Pancreas (tissue), 10 donors: ENCODE data around the gene MRPL41. TPM values are rescaled to one million over a fixed set of nuclear protein-coding genes. Genes with fewer than 3 reads are reported as not detected.

ENCODE experiments used
- ATAC-seq, 4 donors: fragments of 200-7000 bp; cut with Tn5 transposase; one replicate each; pipeline versions ENCODE4 v1.8.0 to v1.9.1; 2020; ENCODE audit warnings: mild to moderate bottlenecking in 4 of 4, moderate library complexity in 4 of 4
- DNase-seq, 6 donors: peaks; one replicate each; pipeline ENCODE4 v3.0.0-alpha.2; 2020
- FAIRE-seq: peaks from 2 replicates; lab custom pipeline; 2012; peaks lifted over from hg19 to GRCh38; lab: Jason Lieb, UNC
- H3K27ac ChIP-seq, 4 donors: fragments of 200-600 bp; sonication (generic); 1 replicate in 3 of 4; 2 replicates in 1 of 4; pipeline versions ENCODE4 v1.5.0 to v1.8.0; 2020
- H3K27me3 ChIP-seq, 4 donors: fragments of 200-600 bp; one replicate each; pipeline ENCODE4 v1.8.0; 2021
- H3K36me3 ChIP-seq, 3 donors: fragments of 200-600 bp; sonication (generic) in 1 of 3; one replicate each; pipeline versions ENCODE4 v1.5.0 to v1.8.0; 2020 to 2021
- H3K4me1 ChIP-seq, 3 donors: fragments of 200-600 bp; one replicate each; pipeline ENCODE4 v1.8.0; 2021
- H3K4me3 ChIP-seq, 4 donors: fragments of 200-600 bp; sonication (generic) in 2 of 4; one replicate each; pipeline versions ENCODE4 v1.5.0 to v1.8.0; 2020 to 2021
- H3K9me3 ChIP-seq, 4 donors: fragments of 200-600 bp; one replicate each; pipeline ENCODE4 v1.8.0; 2021
- CTCF ChIP-seq, 4 donors: fragments of 200-600 bp; sonication (generic) in 3 of 4; IDR thresholded peaks; one replicate each; pipeline versions ENCODE4 v1.5.0 to v1.8.0; 2021; ENCODE audit warnings: antibody characterized with exemption in 4 of 4
- WGBS, 2 donors: extraction: QIAGEN DNeasy Blood & Tissue Kit; methylation state at CpG; one replicate each; pipeline ENCODE4 v1.1.7; 2013; 5-methylcytosine and 5-hydroxymethylcytosine counted together
- intact Hi-C, 3 donors: fragments of 100-400 bp; cut with DNase I; formaldehyde crosslinking; loops; one replicate each; pipeline versions ENCODE4 v1.11.1 to v1.14.2; 2022
- polyA plus RNA-seq, 2 donors: library from polyadenylated mRNA; stranded (reverse); fragments of 200-250 nt; gene quantifications; one replicate each; pipeline ENCODE4 v1.2.3, GENCODE V29; 2013
- total RNA-seq, 6 donors: library from RNA; stranded (reverse); fragmentation: NEBNext Ultra II Directional in 4 of 6; extraction: Animal tissue kit (Norgen Biotek cat#: 25700) in 4 of 6; gene quantifications; one replicate each; pipeline versions ENCODE4 v1.2.1 to v1.2.4, GENCODE V29; 2021 to 2023
- donor health status: healthy with polysubstance abuse.
- donor health status: DM: no; HTN: no; CAD: no; lungs with moderate emphysema.
- donor health status: DM: no; HTN: no; CAD: no.
- donor health status: control.
- donor health status: control.
- donor health status: Bipolar disorder and iron deficiency.
- donor health status: DM: yes; HTN: yes; CAD: no.
- donor health status: DM: no; HTN: no; CAD: no.
- donor health status: DM: no; HTN: no; CAD: no.
- donor health status: DM: yes; HTN: yes; CAD: no.

MRPL41 gene
- total and polyA plus RNA-seq, 8 donors = 16.6 to 74.1 (median 23.6) TPM

GRCh38 chr9:137598943-137599342, 47.3 kb downstream of the MRPL41 start:
- Histone ChIP-seq H3K9me3 (no peaks in the 10 kb centered on the region), H3K4me1 (no peaks in the 10 kb centered on the region), H3K4me3 (no peak overlapping the region), H3K27ac (no peak overlapping the region), H3K36me3 (no peaks in the 10 kb centered on the region), H3K27me3 (no peaks in the 10 kb centered on the region)
- WGBS, 2 donors = 78 to 82% methylated on average over 8 of the region's 8 CpGs
- DNase-seq (no peak), FAIRE-seq (no peak), ATAC-seq (no peak)
- intact Hi-C loops = no loop called here
- TF ChIP-seq CTCF (IDR thresholded peaks at IDR 0.05) = no peak

Other genes starting within 250 kb of the MRPL41 start
- gene NRARP, start 249.6 kb upstream of the MRPL41 start, total RNA-seq = 10 to 100 TPM in 4 of 6 donors, 1 to 10 TPM in 2; 7.5 to 23.4 (median 13.6) TPM
- 1 to 10 TPM; 1.3 to 2.7 TPM for gene NRARP, start 249.6 kb upstream of the MRPL41 start, polyA plus RNA-seq
- gene EXD3, start 128.7 kb upstream of the MRPL41 start, total RNA-seq = 10 to 100 TPM in 3 of 6 donors, 1 to 10 TPM in 3; 8.1 to 16.5 (median 10.4) TPM
- 10 to 100 TPM; 43.1 to 57.3 TPM for gene EXD3, start 128.7 kb upstream of the MRPL41 start, polyA plus RNA-seq
- gene NOXA1, start 128.5 kb upstream of the MRPL41 start, total RNA-seq = 10 to 100 TPM in 3 of 6 donors, 1 to 10 TPM in 3; 6.6 to 15.0 (median 10.0) TPM
- 10 to 100 TPM; 40.0 to 45.5 TPM for gene NOXA1, start 128.5 kb upstream of the MRPL41 start, polyA plus RNA-seq
- gene ENTPD8, start 110.5 kb upstream of the MRPL41 start, total RNA-seq = 1 to 10 TPM in 5 of 6 donors, under 1 TPM in 1; 0.98 to 3.8 (median 1.3) TPM
- 1 to 10 TPM; 3.9 to 4.7 TPM for gene ENTPD8, start 110.5 kb upstream of the MRPL41 start, polyA plus RNA-seq
- 10 to 100 TPM; 22.0 to 34.4 (median 26.3) TPM for gene NSMF, start 92.5 kb upstream of the MRPL41 start, total RNA-seq
- 10 to 100 TPM; 68.6 to 81.0 TPM for gene NSMF, start 92.5 kb upstream of the MRPL41 start, polyA plus RNA-seq
- 10 to 100 TPM in 5 of 6 donors, 1 to 10 TPM in 1; 7.1 to 23.8 (median 17.7) TPM for gene PNPLA7, start 1.5 kb upstream of the MRPL41 start, total RNA-seq
- gene PNPLA7, start 1.5 kb upstream of the MRPL41 start, polyA plus RNA-seq = 10 to 100 TPM; 62.8 to 71.8 TPM
- 10 to 100 TPM; 16.7 to 27.4 (median 21.5) TPM for gene DPH7, start 27.0 kb downstream of the MRPL41 start, total RNA-seq
- 100 to 1,000 TPM; 107 to 174 TPM for gene DPH7, start 27.0 kb downstream of the MRPL41 start, polyA plus RNA-seq
- 10 to 100 TPM in 1 of 6 donors, 1 to 10 TPM in 5; 6.1 to 11.1 (median 9.1) TPM for gene ZMYND19, start 38.6 kb downstream of the MRPL41 start, total RNA-seq
- gene ZMYND19, start 38.6 kb downstream of the MRPL41 start, polyA plus RNA-seq = 10 to 100 TPM; 18.0 to 18.6 TPM
- 10 to 100 TPM; 20.9 to 39.3 (median 24.3) TPM for gene ARRDC1, start 53.8 kb downstream of the MRPL41 start, total RNA-seq
- 100 to 1,000 TPM; 117 to 161 TPM for gene ARRDC1, start 53.8 kb downstream of the MRPL41 start, polyA plus RNA-seq
- 10 to 100 TPM; 29.9 to 51.1 (median 32.6) TPM for gene EHMT1, start 67.1 kb downstream of the MRPL41 start, total RNA-seq
- gene EHMT1, start 67.1 kb downstream of the MRPL41 start, polyA plus RNA-seq = 10 to 100 TPM; 30.3 to 42.0 TPM